Endometrial microvascular endothelial cells (primary cell): Measurements from ENCODE around the gene SLC29A3. TPM values are rescaled to one million over a fixed set of nuclear protein-coding genes. Genes with fewer than 3 reads are reported as not detected.

Source experiments
- in situ Hi-C: cut with HindIII; loops from 2 replicates; pipeline ENCODE4 v1.10.0; 2017; ENCODE audit warnings: low sequenced_read_pairs, low pct_unique_long_range_greater_than_20kb; ENCODE audit errors: inconsistent ontology term
- total RNA-seq: library from RNA; depleted of rRNA; stranded (reverse); fragments of >200 nt; gene quantifications from one replicate; pipeline ENCODE4 v1.2.3, GENCODE V29; 2015; ENCODE audit errors: inconsistent ontology term

SLC29A3 gene
- total RNA-seq, 1 donor from 2014 or later, result 2.1 TPM

GRCh38 chr10:71314694-71315225 is 4.3 kb upstream of the SLC29A3 start:
- in situ Hi-C loops, result no loop called here

GRCh38 chr10:71316056-71316785 is 2.8 kb upstream of the SLC29A3 start:
- in situ Hi-C loops, result no loop called here

- in situ Hi-C loops, result no loop called here
Measured at GRCh38 chr10:71316786-71317160, 2.3 kb upstream of the SLC29A3 start.

GRCh38 chr10:71317739-71318138 is 1.3 kb upstream of the SLC29A3 start:
- in situ Hi-C loops, result no loop called here

GRCh38 chr10:71319800-71320392 is 837 bp downstream of the SLC29A3 start:
- in situ Hi-C loops, result no loop called here

- in situ Hi-C loops, result no loop called here
Measured at GRCh38 chr10:71320592-71320991, 1.5 kb downstream of the SLC29A3 start.

- in situ Hi-C loops, result no loop called here
Measured at GRCh38 chr10:71321386-71321785, 2.3 kb downstream of the SLC29A3 start.

- in situ Hi-C loops, result no loop called here
Measured at GRCh38 chr10:71323407-71323806, 4.3 kb downstream of the SLC29A3 start.

GRCh38 chr10:71324743-71325142 is 5.7 kb downstream of the SLC29A3 start:
- in situ Hi-C loops, result no loop called here

- in situ Hi-C loops, result no loop called here
Measured at GRCh38 chr10:71325267-71325666, 6.2 kb downstream of the SLC29A3 start.

- in situ Hi-C loops, result no loop called here
Measured at GRCh38 chr10:71326464-71326881, 7.4 kb downstream of the SLC29A3 start.

GRCh38 chr10:71330789-71331404 is 11.8 kb downstream of the SLC29A3 start:
- in situ Hi-C loops, result no loop called here

- in situ Hi-C loops, result no loop called here
Measured at GRCh38 chr10:71331736-71332135, 12.7 kb downstream of the SLC29A3 start.

- in situ Hi-C loops, result no loop called here
Measured at GRCh38 chr10:71332466-71332865, 13.4 kb downstream of the SLC29A3 start.

GRCh38 chr10:71333129-71333887 is 14.2 kb downstream of the SLC29A3 start:
- in situ Hi-C loops, result no loop called here

GRCh38 chr10:71334221-71334791 is 15.2 kb downstream of the SLC29A3 start:
- in situ Hi-C loops, result no loop called here

- in situ Hi-C loops, result no loop called here
Measured at GRCh38 chr10:71335173-71335708, 16.2 kb downstream of the SLC29A3 start.

- in situ Hi-C loops, result no loop called here
Measured at GRCh38 chr10:71336632-71337031, 17.6 kb downstream of the SLC29A3 start.

GRCh38 chr10:71337219-71337701 is 18.2 kb downstream of the SLC29A3 start:
- in situ Hi-C loops, result no loop called here
